ENCODE measurements around the gene NEB.
"Not testable (repeated sequence)": the region's sequence is repeated elsewhere in the genome, so short reads cannot be mapped to it uniquely, and the experiment has no call there.

NEB gene

GRCh38 chr2:151654085-151654484 lies 80.2 kb downstream of the NEB start:
- FAIRE-seq = no peak

DNA sequence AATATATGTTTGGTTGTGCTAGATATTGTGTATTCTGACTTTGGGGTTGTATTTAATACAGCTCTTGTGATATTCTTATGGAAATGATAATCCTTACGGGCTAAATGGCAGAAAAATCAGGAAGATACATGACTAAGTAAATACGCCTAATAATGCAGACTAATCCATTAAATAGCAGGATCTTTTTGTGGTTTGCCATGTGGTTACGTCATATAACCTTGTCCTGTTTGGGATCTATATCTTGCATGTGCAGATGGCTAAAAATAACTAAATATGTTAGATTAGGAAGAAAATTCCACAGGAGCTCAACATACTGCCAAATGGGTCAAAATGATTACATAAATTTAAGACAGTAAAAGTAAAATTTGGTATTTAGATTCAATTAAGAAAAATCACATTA lies 83.0 kb downstream of the NEB start:
- FAIRE-seq (no peak), DNase-seq (ENCODE audit: insufficient read length, low spot score) (no peak)

More at GRCh38 chr2:151654085-151654484, 80.2 kb downstream of the NEB start:
- no peak for DNase-seq (ENCODE audit: insufficient read length, low spot score)

DNA sequence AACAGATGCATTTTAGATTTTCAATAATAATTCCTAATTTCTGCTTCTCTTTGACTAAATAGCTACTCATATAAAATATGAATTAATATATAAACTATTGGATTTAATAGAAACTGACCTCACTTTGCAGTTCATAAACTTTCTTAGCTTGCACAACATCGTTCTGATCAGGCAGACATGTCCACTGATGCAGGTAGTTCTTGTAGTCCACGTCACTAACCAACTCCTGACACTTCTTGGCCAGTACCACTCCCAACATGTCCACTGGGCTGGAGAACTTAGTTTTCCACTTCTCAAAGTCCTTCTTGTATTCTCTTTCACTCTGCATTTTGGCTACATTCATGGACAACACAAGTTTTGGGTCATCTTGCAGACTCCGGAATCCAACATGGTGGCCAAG lies 83.8 kb downstream of the NEB start:
- FAIRE-seq (no peak), DNase-seq (ENCODE audit: insufficient read length, low spot score) (no peak)

DNA sequence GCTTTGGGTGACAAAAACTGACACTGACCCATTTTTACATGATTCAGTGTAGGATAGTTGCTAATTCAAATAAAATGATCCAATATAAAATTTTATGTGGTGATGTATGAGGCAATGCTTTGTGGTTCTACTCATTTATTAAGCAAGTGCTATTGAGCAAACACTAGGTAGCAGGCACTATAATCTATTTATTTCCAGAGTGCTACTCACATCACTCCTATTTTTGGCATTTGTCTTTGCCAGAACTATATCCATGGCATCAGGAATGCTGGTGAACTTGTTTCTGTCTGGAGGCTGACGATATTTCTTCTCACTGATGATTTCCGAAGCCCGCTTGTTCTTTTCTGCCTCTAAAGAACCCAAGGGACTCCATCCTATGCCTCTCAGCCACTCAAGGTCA lies 84.3 kb downstream of the NEB start:
- no peak for DNase-seq (ENCODE audit: insufficient read length, low spot score)
- no peak for FAIRE-seq

GRCh38 chr2:151649400-151649799 lies 84.9 kb downstream of the NEB start:
- FAIRE-seq (no peak), DNase-seq (ENCODE audit: insufficient read length, low spot score) (no peak)

GRCh38 chr2:151646512-151646911 lies 87.8 kb downstream of the NEB start:
- not testable (repeated sequence) for FAIRE-seq

GRCh38 chr2:151644580-151644979 lies 89.7 kb downstream of the NEB start:
- DNase-seq (ENCODE audit: insufficient read length, low spot score) (no peak), FAIRE-seq (no peak)

More at GRCh38 chr2:151646512-151646911, 87.8 kb downstream of the NEB start:
- DNase-seq (ENCODE audit: insufficient read length, low spot score) = not testable (repeated sequence)

GRCh38 chr2:151641895-151642294 lies 92.4 kb downstream of the NEB start:
- not testable (repeated sequence) for FAIRE-seq; DNase-seq (ENCODE audit: insufficient read length, low spot score)

GRCh38 chr2:151640087-151640486 lies 94.2 kb downstream of the NEB start:
- DNase-seq (ENCODE audit: insufficient read length, low spot score) (no peak), FAIRE-seq (no peak)

DNA sequence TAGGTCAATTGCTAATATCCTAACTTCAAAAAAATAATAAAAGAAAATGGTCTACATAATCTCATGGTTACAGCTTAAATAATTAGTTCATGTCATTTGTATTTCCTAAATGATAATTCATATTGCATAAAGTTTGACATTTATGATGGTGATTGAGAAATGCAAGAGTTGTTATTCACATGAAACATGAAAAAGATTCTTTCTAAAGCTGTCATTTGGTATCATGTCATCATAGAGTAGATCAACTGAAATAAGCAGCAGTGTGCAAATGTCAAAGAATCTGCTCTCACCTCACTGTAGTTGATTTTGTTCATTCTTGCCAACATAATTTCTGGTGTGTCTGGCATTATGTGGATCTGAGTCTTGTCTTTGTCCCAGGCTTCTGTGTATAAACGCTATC lies 95.3 kb downstream of the NEB start:
- DNase-seq (ENCODE audit: insufficient read length, low spot score) = no peak
- FAIRE-seq = no peak

DNA sequence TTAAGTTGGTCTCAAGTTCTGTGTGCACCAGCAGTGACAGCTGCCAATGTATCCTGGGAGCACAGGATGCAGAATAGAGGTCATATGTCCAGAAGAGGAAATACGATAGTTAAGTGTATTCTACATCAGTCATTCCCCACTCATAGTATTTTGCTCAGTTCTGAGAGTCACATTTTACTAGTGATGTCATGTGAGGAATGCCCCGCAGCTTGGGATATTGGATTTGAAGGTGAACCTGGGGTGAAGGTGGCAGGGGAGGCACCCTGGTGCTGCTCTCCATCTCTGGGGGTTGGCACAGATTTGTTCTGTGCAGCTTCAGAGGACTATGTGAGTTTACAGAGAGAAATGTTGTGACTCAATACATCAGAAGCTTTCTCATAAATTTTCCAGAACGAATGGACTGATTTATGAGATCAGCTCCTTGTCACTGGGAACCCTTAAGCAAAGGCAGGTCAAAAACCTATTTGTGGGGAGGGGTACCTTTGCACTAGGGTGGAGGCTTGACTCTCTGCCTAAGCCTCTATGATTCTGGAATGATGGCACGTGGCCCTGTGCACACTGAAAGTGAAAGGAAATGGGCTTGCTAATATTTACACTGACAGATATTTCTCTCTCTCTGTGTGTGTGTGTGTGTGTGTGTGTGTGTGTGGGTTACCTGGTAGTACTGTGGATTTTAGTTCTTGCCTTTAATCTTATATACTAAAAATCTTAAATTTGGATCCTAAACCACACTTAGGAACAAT lies 95.9 kb downstream of the NEB start:
- peak; percentile 91 for FAIRE-seq
- DNase-seq (ENCODE audit: insufficient read length, low spot score) = no peak

- FAIRE-seq (peak; percentile 60), DNase-seq (ENCODE audit: insufficient read length, low spot score) (no peak)
These were observed 97.0 kb downstream of the NEB start for GRCh38 chr2:151637271-151637781.

DNA sequence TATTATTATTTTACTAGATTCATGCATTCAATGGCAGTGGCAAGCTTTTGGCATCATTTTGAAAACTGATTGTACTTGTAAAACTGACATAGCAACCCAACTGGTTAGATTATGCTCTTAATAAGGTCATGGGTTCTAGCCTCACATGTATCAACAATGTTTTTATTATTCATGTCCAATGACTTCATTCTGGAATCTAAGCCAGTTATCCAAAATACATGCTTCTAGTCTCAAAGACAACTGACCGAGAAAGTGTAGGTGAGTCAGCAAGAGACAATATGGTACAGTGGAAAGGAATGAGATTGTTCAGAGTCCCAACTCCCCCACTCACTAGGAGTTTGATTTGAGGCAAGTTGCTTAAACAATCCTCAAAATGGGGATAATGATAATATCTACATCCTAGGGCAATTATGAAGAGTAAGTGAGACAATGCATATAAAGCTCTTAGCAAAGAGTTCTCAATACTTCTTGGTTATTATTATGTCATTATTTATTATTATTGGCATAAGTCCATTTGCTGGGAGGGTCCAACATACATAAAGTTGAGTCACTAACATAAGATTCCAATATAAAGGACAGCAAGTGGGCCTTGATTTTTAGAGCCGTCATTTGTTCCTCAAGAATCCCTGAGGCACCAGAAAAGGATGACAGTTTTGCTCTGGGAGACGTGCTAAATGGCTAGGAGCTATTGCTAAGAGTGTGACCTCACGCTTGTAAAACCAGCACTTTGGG lies 99.4 kb downstream of the NEB start:
- FAIRE-seq (no peak), DNase-seq (ENCODE audit: insufficient read length, low spot score) (no peak)

DNA sequence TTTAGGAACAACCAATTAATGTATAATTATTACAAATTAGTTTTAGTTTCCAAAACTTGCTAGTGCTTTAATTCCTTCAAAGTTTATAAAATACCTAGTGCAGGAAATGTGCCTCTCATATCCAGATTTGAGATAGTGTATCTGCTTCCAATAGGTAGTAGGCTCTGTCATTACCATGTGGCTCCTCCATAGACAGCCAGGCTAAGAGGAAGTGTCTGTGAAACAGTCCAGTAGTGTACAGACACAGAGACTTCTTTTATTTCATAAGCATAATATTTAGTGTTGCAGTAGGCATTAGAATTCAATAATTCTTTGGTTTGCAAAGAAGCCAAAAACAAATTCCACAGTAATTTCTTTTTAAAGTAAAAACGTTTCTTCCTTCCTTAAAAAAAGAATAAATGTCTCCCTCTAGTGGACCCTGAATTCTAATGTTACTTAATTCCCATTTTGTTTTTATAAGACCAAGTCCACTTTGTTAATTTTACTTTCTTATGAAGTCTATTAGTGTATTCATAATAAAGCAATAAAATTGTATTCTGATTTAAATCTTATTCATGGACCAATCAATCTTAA lies 101.2 kb downstream of the NEB start:
- no peak for DNase-seq (ENCODE audit: insufficient read length, low spot score)
- no peak for FAIRE-seq

DNA sequence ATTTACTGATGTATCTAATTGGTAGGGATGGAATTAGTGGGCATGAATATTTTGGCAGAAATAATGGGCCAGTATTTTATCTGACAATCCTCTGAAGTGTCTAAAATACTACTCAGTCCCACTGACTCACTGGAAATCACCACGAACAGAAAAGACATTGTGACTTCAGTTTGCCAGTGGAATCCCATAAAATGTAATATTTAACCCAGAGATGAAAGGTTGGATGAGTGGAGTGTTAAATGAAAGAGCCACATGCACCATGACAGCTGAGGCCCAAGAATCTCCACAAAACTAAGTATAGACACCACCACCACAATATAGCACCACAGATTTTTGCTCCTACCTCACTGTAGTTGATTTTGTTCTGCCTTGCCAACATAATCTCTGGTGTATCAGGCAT lies 103.9 kb downstream of the NEB start:
- DNase-seq (ENCODE audit: insufficient read length, low spot score) (no peak), FAIRE-seq (no peak)

GRCh38 chr2:151627353-151627752 lies 106.9 kb downstream of the NEB start:
- FAIRE-seq (no peak), DNase-seq (ENCODE audit: insufficient read length, low spot score) (no peak)

DNA sequence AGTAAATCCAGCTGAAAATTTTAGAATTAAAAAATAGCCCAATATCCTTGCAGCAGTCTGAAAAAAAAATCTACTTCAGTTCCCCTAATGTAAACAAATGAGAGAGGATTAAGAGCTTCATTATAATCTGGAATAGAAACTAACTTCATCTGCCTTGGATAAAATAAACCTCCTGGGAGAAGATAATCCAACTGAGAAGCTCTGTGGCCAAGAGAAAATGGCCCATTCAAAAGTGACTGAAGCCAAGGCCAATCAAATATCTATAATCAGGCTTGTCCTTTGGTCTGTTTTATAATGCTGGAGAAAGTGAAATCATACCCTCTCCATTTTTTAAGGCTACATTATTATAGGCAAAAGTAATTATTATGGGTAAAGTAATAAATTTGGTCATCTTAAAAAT lies 110.0 kb downstream of the NEB start:
- FAIRE-seq (no peak), DNase-seq (ENCODE audit: insufficient read length, low spot score) (no peak)

- FAIRE-seq (no peak), DNase-seq (ENCODE audit: insufficient read length, low spot score) (no peak)
These were observed 110.6 kb downstream of the NEB start for GRCh38 chr2:151623631-151624030.

DNA sequence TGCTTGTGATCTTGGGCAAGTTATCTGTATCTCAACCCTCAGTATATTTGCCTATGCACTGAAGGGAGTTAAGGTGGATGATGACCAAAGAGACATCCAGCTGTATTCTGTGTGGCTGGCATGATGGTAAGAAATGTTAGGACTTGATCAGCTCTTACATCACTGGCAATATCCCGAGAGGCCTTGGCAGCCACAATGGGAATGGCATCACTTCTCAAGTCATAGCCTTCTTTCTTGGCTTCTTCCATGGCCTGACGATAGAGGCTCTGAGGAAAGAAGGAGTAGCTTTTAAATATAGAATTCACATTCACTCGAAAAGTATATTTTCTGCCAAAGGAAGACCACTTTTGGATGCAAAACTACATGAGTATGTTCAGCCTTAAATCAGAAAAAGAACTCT lies 113.5 kb downstream of the NEB start:
- DNase-seq (ENCODE audit: insufficient read length, low spot score) = no peak
- FAIRE-seq = no peak

- no peak for DNase-seq (ENCODE audit: insufficient read length, low spot score)
- FAIRE-seq = no peak
These were observed 114.8 kb downstream of the NEB start for GRCh38 chr2:151619337-151619989.

DNA sequence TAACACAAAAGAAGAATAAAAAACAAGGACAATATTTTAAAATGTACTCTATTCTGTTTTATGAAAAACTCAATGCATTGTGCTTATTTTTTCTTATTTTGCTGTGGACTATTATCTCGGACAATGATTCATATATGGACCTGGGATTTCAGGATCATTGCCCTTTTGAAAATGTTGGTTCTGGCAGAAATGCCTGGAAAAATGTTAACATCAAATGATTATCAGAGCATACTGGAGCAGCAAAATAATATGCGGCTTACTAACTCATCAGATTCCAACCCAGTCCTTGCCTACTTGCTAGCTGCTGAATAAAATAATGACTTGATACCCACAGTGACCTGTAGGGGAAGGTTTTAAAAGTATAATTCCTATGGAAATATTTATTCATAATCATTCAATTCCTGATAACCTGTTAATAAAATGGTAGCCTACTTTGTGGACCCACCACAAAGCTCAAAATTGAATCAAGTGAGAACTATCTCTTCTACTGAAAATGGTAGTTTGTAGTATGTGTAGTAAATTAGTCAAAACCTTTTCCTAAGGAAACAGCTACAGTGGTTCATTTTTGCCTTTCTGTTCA lies 117.4 kb downstream of the NEB start:
- DNase-seq (ENCODE audit: insufficient read length, low spot score) = no peak
- FAIRE-seq = no peak

Data from GM19239 (cell line).